Thymus (tissue), 11 donors: ENCODE results near the gene KLK2. TPM values are rescaled to one million over a fixed set of nuclear protein-coding genes. Genes with fewer than 3 reads are reported as not detected.

ENCODE experiments used
- DNase-seq, 9 donors: peaks; one replicate each; pipeline ENCODE4 v3.0.0-alpha.2; 2013; ENCODE audit warnings: low spot score in 9 of 9, low read depth in 6 of 9, missing footprints in 1 of 9
- H3K27ac ChIP-seq, 2 donors: one replicate each; pipeline ENCODE4 v1.5.1; 2013; ENCODE audit warnings: control low read depth in 1 of 2, low read depth in 1 of 2, low read length in 1 of 2, mild to moderate bottlenecking in 1 of 2, moderate library complexity in 1 of 2
- H3K27me3 ChIP-seq, 2 donors: one replicate each; pipeline ENCODE4 v1.5.1; 2013; ENCODE audit warnings: low read length in 1 of 2; ENCODE audit not compliant: control insufficient read depth in 2 of 2, insufficient read depth in 1 of 2
- H3K36me3 ChIP-seq, 2 donors: one replicate each; pipeline ENCODE4 v1.5.1; 2013; ENCODE audit warnings: low read length in 1 of 2, mild to moderate bottlenecking in 1 of 2, moderate library complexity in 1 of 2; ENCODE audit not compliant: control insufficient read depth in 2 of 2, insufficient read depth in 2 of 2
- H3K4me1 ChIP-seq, 2 donors: one replicate each; pipeline ENCODE4 v1.5.1; 2013; ENCODE audit warnings: low read length in 2 of 2; ENCODE audit not compliant: control insufficient read depth in 2 of 2, insufficient read depth in 2 of 2
- H3K4me3 ChIP-seq, 2 donors: one replicate each; pipeline ENCODE4 v1.5.1; 2013; ENCODE audit warnings: low read length in 2 of 2, control low read depth in 1 of 2, mild to moderate bottlenecking in 1 of 2
- H3K9me3 ChIP-seq, 2 donors: one replicate each; pipeline ENCODE4 v1.5.1; 2013; ENCODE audit warnings: low read length in 1 of 2, mild to moderate bottlenecking in 1 of 2; ENCODE audit not compliant: control insufficient read depth in 2 of 2, insufficient read depth in 1 of 2
- WGBS: extraction: QIAGEN DNeasy Blood & Tissue Kit; methylation state at CpG from one replicate; pipeline ENCODE4 v1.1.7; 2013; 5-methylcytosine and 5-hydroxymethylcytosine counted together
- polyA plus RNA-seq: library from polyadenylated mRNA; stranded (reverse); fragments of 200-250 nt; gene quantifications from one replicate; pipeline ENCODE4 v1.2.3, GENCODE V29; 2013
- total RNA-seq: library from RNA; stranded (reverse); fragments of 120-200 nt; gene quantifications from one replicate; pipeline ENCODE4 v1.2.4, GENCODE V29; 2013
- donor health status: healthy.

Gene KLK2
- total and polyA plus RNA-seq, 2 donors = under 0.01 to 0.50 TPM

DNA sequence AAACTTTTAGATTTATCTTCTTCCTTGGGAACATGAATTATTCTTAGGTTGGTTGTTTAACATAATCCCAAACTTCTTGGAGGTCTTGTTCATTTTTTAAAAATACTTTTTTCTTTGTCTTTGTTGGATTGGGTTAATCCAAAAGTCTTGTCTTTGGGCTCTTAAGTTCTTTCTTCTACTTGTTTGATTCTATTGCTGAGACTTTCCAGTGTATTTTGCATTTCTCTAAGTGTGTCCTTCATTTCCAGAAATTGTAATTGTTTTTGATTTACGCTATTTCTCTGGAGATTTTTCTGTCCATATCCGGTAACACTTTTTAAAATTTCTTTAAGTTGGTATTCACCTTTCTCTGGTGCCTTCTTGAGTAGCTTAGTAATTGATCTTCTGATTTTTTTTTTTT, 30.0 kb upstream of the KLK2 start:
- peaks cover 0 to 4% of the 10 kb centered on the region in 2 donors for H3K27me3 ChIP-seq
- no peak overlapping the region for H3K4me3 ChIP-seq
- H3K27ac ChIP-seq = no peak overlapping the region
- no peaks in the 10 kb centered on the region for H3K36me3 ChIP-seq
- WGBS = 93% methylated on average over 2 of the region's 2 CpGs
- no peaks in the 10 kb centered on the region for H3K4me1 ChIP-seq
- H3K9me3 ChIP-seq = peaks cover 0 to 6% of the 10 kb centered on the region in 2 donors
- no peak for DNase-seq

DNA sequence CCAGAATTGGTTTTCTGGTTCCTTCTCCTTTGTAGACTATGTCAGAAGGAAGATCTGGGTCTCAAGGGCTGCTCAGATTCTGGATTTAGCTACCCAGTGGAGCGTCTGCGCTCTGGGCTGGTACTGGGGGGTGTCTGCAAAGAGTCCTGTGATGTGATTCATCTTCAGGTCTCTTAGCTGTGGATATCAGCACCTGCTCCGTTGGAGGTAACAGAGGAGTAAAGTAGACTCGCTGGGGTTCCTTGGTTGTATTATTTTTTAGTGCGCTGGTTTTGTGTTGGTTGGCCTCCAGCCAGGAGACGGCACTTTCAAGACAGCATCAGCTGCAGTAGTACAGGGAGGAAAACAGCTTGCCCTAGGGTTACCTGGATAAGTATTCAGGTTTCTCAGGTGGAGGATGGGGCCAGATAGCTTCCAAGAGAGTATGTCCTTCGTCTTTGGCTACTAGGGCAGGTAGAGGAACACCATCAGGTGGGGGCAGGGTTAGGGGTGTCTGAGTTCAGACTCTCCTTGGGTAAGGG, 29.5 kb upstream of the KLK2 start:
- Histone ChIP-seq H3K9me3 (peaks cover 0 to 6% of the 10 kb centered on the region in 2 donors), H3K4me1 (no peaks in the 10 kb centered on the region), H3K27ac (no peak overlapping the region), H3K27me3 (peaks cover 0 to 4% of the 10 kb centered on the region in 2 donors), H3K36me3 (no peaks in the 10 kb centered on the region), H3K4me3 (no peak overlapping the region)
- no peak for DNase-seq
- WGBS = 84% methylated on average over 7 of the region's 7 CpGs

DNA sequence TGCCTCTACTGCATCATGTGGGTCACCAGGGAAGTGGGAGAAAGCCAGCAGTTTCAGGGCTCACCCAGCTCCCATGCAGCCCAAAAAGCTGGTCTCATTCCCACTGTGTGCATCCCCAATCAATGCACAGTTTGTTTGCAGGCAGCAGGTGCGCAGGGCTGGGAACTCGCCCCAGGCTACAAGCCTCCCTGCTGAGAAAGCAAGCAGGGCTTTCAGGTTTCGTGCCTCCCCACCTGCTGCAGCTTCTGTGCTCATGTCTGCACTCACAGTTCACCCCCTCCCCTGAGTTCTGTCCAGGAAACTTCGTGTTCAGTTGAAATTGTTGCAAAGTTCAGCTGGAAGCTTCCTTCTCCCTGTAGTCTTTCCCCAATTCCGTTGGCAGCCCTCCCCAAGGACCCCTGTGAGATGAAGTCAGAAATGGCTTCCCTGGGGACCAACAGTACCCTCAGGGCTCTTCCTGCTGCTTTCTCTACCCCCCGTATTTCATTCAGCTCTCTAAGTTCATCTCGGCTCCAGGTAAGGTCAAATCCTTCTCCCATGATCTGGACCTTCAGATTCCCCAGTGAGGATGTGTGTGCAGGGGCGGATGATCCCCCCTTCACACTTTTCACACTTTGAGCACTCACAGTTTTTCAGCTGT, 28.8 kb upstream of the KLK2 start:
- H3K4me3 ChIP-seq = no peak overlapping the region
- WGBS = 65% methylated on average over 8 of the region's 8 CpGs
- H3K36me3 ChIP-seq = no peaks in the 10 kb centered on the region
- H3K27ac ChIP-seq = no peak overlapping the region
- DNase-seq = no peak
- H3K4me1 ChIP-seq = no peaks in the 10 kb centered on the region
- H3K9me3 ChIP-seq = peaks cover 0 to 6% of the 10 kb centered on the region in 2 donors
- peaks cover 0 to 2% of the 10 kb centered on the region in 2 donors for H3K27me3 ChIP-seq

DNA sequence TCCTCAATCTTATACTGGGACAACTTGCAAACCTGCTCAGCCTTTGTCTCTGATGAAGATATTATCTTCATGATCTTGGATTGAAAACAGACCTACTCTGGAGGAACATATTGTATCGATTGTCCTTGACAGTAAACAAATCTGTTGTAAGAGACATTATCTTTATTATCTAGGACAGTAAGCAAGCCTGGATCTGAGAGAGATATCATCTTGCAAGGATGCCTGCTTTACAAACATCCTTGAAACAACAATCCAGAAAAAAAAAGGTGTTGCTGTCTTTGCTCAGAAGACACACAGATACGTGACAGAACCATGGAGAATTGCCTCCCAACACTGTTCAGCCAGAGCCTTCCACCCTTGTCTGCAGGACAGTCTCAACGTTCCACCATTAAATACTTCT, 22.5 kb upstream of the KLK2 start:
- WGBS = 76% methylated on average over 3 of the region's 3 CpGs
- no peaks in the 10 kb centered on the region for H3K4me1 ChIP-seq
- H3K27me3 ChIP-seq = peaks cover 0 to 3% of the 10 kb centered on the region in 2 donors
- H3K36me3 ChIP-seq = no peaks in the 10 kb centered on the region
- no peak for DNase-seq
- H3K27ac ChIP-seq = no peak overlapping the region
- no peak overlapping the region for H3K4me3 ChIP-seq
- H3K9me3 ChIP-seq = no peaks in the 10 kb centered on the region

DNA sequence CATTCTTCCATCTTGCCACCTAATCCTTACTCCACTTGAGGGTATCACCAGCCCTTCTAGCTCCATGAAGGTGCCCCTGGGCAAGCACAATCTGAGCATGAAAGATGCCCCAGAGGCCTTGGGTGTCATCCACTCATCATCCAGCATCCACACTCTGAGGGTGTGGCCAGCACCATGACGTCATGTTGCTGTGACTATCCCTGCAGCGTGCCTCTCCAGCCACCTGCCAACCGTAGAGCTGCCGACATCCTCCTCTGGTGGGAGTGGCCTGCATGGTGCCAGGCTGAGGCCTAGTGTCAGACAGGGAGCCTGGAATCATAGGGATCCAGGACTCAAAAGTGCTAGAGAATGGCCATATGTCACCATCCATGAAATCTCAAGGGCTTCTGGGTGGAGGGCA, 21.6 kb upstream of the KLK2 start:
- Histone ChIP-seq H3K4me1 (no peaks in the 10 kb centered on the region), H3K36me3 (no peaks in the 10 kb centered on the region), H3K9me3 (no peaks in the 10 kb centered on the region), H3K4me3 (no peak overlapping the region), H3K27me3 (peaks cover 0 to 3% of the 10 kb centered on the region in 2 donors), H3K27ac (no peak overlapping the region)
- no peak for DNase-seq
- 88% methylated on average over 4 of the region's 4 CpGs for WGBS

DNA sequence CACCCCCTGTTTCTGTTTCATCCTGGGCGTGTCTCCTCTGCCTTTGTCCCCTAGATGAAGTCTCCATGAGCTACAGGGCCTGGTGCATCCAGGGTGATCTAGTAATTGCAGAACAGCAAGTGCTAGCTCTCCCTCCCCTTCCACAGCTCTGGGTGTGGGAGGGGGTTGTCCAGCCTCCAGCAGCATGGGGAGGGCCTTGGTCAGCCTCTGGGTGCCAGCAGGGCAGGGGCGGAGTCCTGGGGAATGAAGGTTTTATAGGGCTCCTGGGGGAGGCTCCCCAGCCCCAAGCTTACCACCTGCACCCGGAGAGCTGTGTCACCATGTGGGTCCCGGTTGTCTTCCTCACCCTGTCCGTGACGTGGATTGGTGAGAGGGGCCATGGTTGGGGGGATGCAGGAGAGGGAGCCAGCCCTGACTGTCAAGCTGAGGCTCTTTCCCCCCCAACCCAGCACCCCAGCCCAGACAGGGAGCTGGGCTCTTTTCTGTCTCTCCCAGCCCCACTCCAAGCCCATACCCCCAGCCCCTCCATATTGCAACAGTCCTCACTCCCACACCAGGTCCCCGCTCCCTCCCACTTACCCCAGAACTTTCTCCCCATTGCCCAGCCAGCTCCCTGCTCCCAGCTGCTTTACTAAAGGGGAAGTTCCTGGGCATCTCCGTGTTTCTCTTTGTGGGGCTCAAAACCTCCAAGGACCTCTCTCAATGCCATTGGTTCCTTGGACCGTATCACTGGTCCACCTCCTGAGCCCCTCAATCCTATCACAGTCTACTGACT, 18.4 kb upstream of the KLK2 start, which contains the start of gene KLK3:
Gene KLK3 (plus strand): TSS at position 280 of the 775 bp plus-strand sequence. CDS start 41 bp downstream, at position 321.
- DNase-seq = no peak
- H3K27ac ChIP-seq = no peak within 1 kb of the TSS
- 74% methylated on average over 9 of the region's 9 CpGs for WGBS
- H3K27me3 ChIP-seq = peaks cover 0 to 12% of the 10 kb centered on the region in 2 donors
- no peaks in the 10 kb centered on the region for H3K36me3 ChIP-seq
- H3K4me1 ChIP-seq = no peaks in the 10 kb centered on the region
- no peaks in the 10 kb centered on the region for H3K9me3 ChIP-seq
- no peak within 1 kb of the TSS for H3K4me3 ChIP-seq

DNA sequence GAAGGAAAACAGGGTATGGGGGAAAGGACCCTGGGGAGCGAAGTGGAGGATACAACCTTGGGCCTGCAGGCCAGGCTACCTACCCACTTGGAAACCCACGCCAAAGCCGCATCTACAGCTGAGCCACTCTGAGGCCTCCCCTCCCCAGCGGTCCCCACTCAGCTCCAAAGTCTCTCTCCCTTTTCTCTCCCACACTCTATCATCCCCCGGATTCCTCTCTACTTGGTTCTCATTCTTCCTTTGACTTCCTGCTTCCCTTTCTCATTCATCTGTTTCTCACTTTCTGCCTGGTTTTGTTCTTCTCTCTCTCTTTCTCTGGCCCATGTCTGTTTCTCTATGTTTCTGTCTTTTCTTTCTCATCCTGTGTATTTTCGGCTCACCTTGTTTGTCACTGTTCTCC, 15.9 kb upstream of the KLK2 start:
- H3K27ac ChIP-seq = no peak overlapping the region
- no peak overlapping the region for H3K4me3 ChIP-seq
- H3K27me3 ChIP-seq = peaks cover 0 to 15% of the 10 kb centered on the region in 2 donors
- no peaks in the 10 kb centered on the region for H3K4me1 ChIP-seq
- DNase-seq = no peak
- H3K9me3 ChIP-seq = no peaks in the 10 kb centered on the region
- no peaks in the 10 kb centered on the region for H3K36me3 ChIP-seq
- 67% methylated on average over 6 of the region's 6 CpGs for WGBS

DNA sequence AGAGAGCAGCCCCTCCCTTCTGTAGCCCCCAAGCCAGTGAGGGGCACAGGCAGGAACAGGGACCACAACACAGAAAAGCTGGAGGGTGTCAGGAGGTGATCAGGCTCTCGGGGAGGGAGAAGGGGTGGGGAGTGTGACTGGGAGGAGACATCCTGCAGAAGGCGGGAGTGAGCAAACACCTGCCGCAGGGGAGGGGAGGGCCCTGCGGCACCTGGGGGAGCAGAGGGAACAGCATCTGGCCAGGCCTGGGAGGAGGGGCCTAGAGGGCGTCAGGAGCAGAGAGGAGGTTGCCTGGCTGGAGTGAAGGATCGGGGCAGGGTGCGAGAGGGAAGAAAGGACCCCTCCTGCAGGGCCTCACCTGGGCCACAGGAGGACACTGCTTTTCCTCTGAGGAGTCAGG, 14.4 kb upstream of the KLK2 start:
- Histone ChIP-seq H3K4me1 (no peaks in the 10 kb centered on the region), H3K27me3 (peaks cover 0 to 15% of the 10 kb centered on the region in 2 donors), H3K4me3 (no peak overlapping the region), H3K36me3 (no peaks in the 10 kb centered on the region), H3K27ac (no peak overlapping the region), H3K9me3 (no peaks in the 10 kb centered on the region)
- WGBS = 23% methylated on average over 7 of the region's 7 CpGs
- no peak for DNase-seq

DNA sequence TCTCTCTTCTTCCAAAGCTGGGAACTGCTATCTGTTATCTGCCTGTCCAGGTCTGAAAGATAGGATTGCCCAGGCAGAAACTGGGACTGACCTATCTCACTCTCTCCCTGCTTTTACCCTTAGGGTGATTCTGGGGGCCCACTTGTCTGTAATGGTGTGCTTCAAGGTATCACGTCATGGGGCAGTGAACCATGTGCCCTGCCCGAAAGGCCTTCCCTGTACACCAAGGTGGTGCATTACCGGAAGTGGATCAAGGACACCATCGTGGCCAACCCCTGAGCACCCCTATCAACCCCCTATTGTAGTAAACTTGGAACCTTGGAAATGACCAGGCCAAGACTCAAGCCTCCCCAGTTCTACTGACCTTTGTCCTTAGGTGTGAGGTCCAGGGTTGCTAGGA, 13.4 kb upstream of the KLK2 start:
- no peak for DNase-seq
- H3K27ac ChIP-seq = no peak overlapping the region
- no peaks in the 10 kb centered on the region for H3K9me3 ChIP-seq
- H3K36me3 ChIP-seq = no peaks in the 10 kb centered on the region
- peaks cover 0 to 13% of the 10 kb centered on the region in 2 donors for H3K27me3 ChIP-seq
- WGBS = 95% methylated on average over 4 of the region's 4 CpGs
- no peaks in the 10 kb centered on the region for H3K4me1 ChIP-seq
- H3K4me3 ChIP-seq = no peak overlapping the region
